ENCODE data around the gene CGB2. TPM values are rescaled to one million over a fixed set of nuclear protein-coding genes. Genes with fewer than 3 reads are reported as not detected.
A peak's percentile ranks its signal among the peaks of the same experiment; 100 is the strongest.
"Not testable (repeated sequence)": the region's sequence is repeated elsewhere in the genome, so short reads cannot be mapped to it uniquely, and the experiment has no call there.

The CGB2 gene
- total RNA-seq = not detected

GRCh38 chr19:49031642-49032301 is at the start of gene CGB2:
Gene CGB2 (plus strand): TSS chr19:49031890. CDS start chr19:49032096, 206 bp downstream.
- DNase-seq (ENCODE audit: low spot score) = not testable (repeated sequence)

- DNase-seq (ENCODE audit: low spot score) = no peak
Observed at GRCh38 chr19:48982280-48982679, 49.4 kb upstream of the CGB2 start.

GRCh38 chr19:48985711-48986110 is 46.0 kb upstream of the CGB2 start:
- DNase-seq (ENCODE audit: low spot score) = no peak

GRCh38 chr19:48986211-48986610 is 45.5 kb upstream of the CGB2 start:
- no peak for DNase-seq (ENCODE audit: low spot score)

- DNase-seq (ENCODE audit: low spot score) = no peak
Observed at GRCh38 chr19:48987323-48987722, 44.4 kb upstream of the CGB2 start.

GRCh38 chr19:48988286-48988685 is 43.4 kb upstream of the CGB2 start:
- DNase-seq (ENCODE audit: low spot score) = no peak

GRCh38 chr19:48988860-48989259 is 42.8 kb upstream of the CGB2 start:
- DNase-seq (ENCODE audit: low spot score) = no peak

GRCh38 chr19:48989701-48990291 is 41.9 kb upstream of the CGB2 start:
- DNase-seq (ENCODE audit: low spot score) = no peak

- no peak for DNase-seq (ENCODE audit: low spot score)
Observed at GRCh38 chr19:48990400-48990799, 41.3 kb upstream of the CGB2 start.

GRCh38 chr19:48991011-48991609 is 40.6 kb upstream of the CGB2 start:
- no peak for DNase-seq (ENCODE audit: low spot score)

- DNase-seq (ENCODE audit: low spot score) = peak; percentile 81
Observed at GRCh38 chr19:48991873-48992580, 39.7 kb upstream of the CGB2 start.

- DNase-seq (ENCODE audit: low spot score) = no peak
Observed at GRCh38 chr19:48992581-48993174, 39.0 kb upstream of the CGB2 start.

GRCh38 chr19:48993175-48994034 is 38.3 kb upstream of the CGB2 start, which contains the start of the genes GYS1 and RUVBL2:
Gene GYS1 (minus strand): TSS chr19:48993309. CDS start chr19:48993112, 197 bp downstream.
Gene RUVBL2 (plus strand): TSS chr19:48993887. CDS start chr19:48993912, 25 bp downstream.
- peak; percentile 99 for DNase-seq (ENCODE audit: low spot score)

- no peak for DNase-seq (ENCODE audit: low spot score)
Observed at GRCh38 chr19:48994035-48994386, 37.7 kb upstream of the CGB2 start.

- DNase-seq (ENCODE audit: low spot score) = no peak
Observed at GRCh38 chr19:48997972-48998371, 33.7 kb upstream of the CGB2 start.

- DNase-seq (ENCODE audit: low spot score) = no peak
Observed at GRCh38 chr19:48999481-49000325, 32.0 kb upstream of the CGB2 start.

GRCh38 chr19:49004133-49004532 is 27.6 kb upstream of the CGB2 start:
- no peak for DNase-seq (ENCODE audit: low spot score)

- no peak for DNase-seq (ENCODE audit: low spot score)
Observed at GRCh38 chr19:49004964-49005614, 26.6 kb upstream of the CGB2 start.

GRCh38 chr19:49006905-49007304 is 24.8 kb upstream of the CGB2 start:
- DNase-seq (ENCODE audit: low spot score) = no peak

- no peak for DNase-seq (ENCODE audit: low spot score)
Observed at GRCh38 chr19:49009828-49010227, 21.9 kb upstream of the CGB2 start.
